Esophagus squamous epithelium (tissue), 5 donors: ENCODE data around the gene NFATC4. TPM values are rescaled to one million over a fixed set of nuclear protein-coding genes. Genes with fewer than 3 reads are reported as not detected.

Experiments
- DNase-seq: peaks from one replicate; lab custom pipeline; 2025; lab: John Stamatoyannopoulos, UW
- H3K27ac ChIP-seq, 4 donors: fragments of 200-600 bp; sonication (generic); one replicate each; pipeline ENCODE4 v1.5.1; 2016 to 2019; ENCODE audit warnings: mild to moderate bottlenecking in 1 of 4
- H3K27me3 ChIP-seq, 4 donors: fragments of 200-600 bp; sonication (generic); 1 replicate in 3 of 4; 2 replicates in 1 of 4; pipeline versions ENCODE4 v1.5.1 to v1.6.0; 2017 to 2021; ENCODE audit warnings: antibody characterized with exemption in 1 of 4
- H3K36me3 ChIP-seq, 3 donors: fragments of 200-600 bp; sonication (generic); one replicate each; pipeline ENCODE4 v1.5.1; 2016 to 2019
- H3K4me1 ChIP-seq, 3 donors: fragments of 200-600 bp; sonication (generic); one replicate each; pipeline ENCODE4 v1.5.1; 2017 to 2019
- H3K4me3 ChIP-seq, 4 donors: fragments of 200-600 bp; sonication (generic); 1 replicate in 3 of 4; 2 replicates in 1 of 4; pipeline ENCODE4 v1.5.1; 2016 to 2019; ENCODE audit warnings: mild to moderate bottlenecking in 2 of 4, moderate library complexity in 1 of 4
- H3K9me3 ChIP-seq, 3 donors: fragments of 200-600 bp; sonication (generic); one replicate each; pipeline ENCODE4 v1.5.1; 2016 to 2019
- POLR2A ChIP-seq, 4 donors: fragments of 450-650 bp; IDR thresholded peaks; one replicate each; pipeline ENCODE4 v1.6.1; 2017; ENCODE audit warnings: antibody characterized with exemption in 4 of 4, mild to moderate bottlenecking in 4 of 4, moderate library complexity in 3 of 4
- WGBS, 2 donors: methylation state at CpG; one replicate each; pipeline ENCODE4 v1.1.5; 2018; 5-methylcytosine and 5-hydroxymethylcytosine counted together
- intact Hi-C: fragments of 100-400 bp; cut with DNase I; formaldehyde crosslinking; loops from one replicate; pipeline ENCODE4 v1.15.0; 2022
- total RNA-seq, 4 donors: library from RNA; depleted of rRNA; stranded (reverse); fragments of >200 nt; gene quantifications; one replicate each; pipeline ENCODE4 v1.1.0, GENCODE V29; 2016
- TF ChIP-seq, protein P1 (sequence below), 6 experiments: fragments of 450-650 bp in 4 of 6; fragments of 200-600 bp in 2 of 6; sonication (generic) in 2 of 6; IDR thresholded peaks; one replicate each; pipeline ENCODE4 v1.5.1; 2016 to 2019; ENCODE audit warnings: antibody characterized with exemption in 6 of 6, mild to moderate bottlenecking in 4 of 6, moderate library complexity in 4 of 6
- donor health status: DM: yes; HTN: yes; CAD: no.

Gene NFATC4
- total RNA-seq, 4 donors from 2014 or later = 2.7 to 22.5 (median 9.2) TPM

DNA sequence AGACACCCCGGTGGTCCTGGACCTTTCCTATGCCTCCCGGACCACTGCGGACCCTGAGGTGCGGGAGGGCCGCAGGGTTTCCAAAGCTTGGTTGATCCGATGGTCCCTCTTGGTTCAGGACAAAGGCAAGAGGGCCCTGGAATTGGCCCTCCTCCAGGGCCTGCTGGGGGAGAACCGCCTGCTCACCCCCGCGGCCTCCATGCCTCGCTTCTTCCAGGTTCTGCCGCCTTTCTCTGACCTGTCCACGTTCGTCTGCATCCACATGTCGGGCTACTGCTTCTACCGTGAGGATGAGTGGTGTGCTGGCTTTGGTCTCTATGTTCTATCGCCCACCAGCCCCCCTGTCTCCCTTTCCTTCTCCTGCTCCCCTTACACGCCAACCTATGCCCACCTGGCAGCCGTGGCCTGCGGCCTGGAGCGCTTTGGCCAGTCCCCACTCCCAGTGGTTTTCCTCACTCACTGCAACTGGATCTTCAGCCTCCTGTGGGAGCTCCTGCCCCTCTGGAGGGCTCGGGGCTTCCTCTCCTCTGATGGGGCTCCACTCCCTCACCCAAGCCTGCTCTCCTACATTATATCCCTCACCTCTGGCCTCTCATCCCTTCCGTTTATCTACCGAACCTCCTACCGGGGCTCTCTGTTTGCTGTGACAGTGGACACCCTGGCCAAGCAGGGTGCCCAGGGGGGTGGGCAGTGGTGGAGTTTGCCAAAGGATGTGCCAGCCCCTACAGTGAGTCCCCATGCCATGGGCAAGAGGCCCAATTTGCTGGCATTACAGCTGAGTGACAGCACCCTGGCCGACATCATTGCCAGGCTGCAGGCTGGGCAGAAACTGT is 47.7 kb downstream of the NFATC4 start:
- DNase-seq = no peak
- no peaks in the 10 kb centered on the region for H3K27me3 ChIP-seq
- H3K4me3 ChIP-seq = no peak overlapping the region
- no peaks in the 10 kb centered on the region for H3K9me3 ChIP-seq
- WGBS, 2 donors = 85 to 91% methylated on average over 17 to 19 of the region's 25 CpGs
- H3K36me3 ChIP-seq = peaks cover 0 to 51% (median 14%) of the 10 kb centered on the region in 3 donors
- no peak overlapping the region for H3K27ac ChIP-seq
- TF ChIP-seq, protein P1, sequence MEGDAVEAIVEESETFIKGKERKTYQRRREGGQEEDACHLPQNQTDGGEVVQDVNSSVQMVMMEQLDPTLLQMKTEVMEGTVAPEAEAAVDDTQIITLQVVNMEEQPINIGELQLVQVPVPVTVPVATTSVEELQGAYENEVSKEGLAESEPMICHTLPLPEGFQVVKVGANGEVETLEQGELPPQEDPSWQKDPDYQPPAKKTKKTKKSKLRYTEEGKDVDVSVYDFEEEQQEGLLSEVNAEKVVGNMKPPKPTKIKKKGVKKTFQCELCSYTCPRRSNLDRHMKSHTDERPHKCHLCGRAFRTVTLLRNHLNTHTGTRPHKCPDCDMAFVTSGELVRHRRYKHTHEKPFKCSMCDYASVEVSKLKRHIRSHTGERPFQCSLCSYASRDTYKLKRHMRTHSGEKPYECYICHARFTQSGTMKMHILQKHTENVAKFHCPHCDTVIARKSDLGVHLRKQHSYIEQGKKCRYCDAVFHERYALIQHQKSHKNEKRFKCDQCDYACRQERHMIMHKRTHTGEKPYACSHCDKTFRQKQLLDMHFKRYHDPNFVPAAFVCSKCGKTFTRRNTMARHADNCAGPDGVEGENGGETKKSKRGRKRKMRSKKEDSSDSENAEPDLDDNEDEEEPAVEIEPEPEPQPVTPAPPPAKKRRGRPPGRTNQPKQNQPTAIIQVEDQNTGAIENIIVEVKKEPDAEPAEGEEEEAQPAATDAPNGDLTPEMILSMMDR (IDR thresholded peaks at IDR 0.05) = no peak
- no peak for TF ChIP-seq POLR2A (IDR thresholded peaks at IDR 0.05)
- intact Hi-C loops = no loop called here
- peaks cover 6 to 29% (median 15%) of the 10 kb centered on the region in 3 donors for H3K4me1 ChIP-seq

GRCh38 chr14:24416254-24416931 is 48.4 kb downstream of the NFATC4 start:
- intact Hi-C loops = no loop called here

GRCh38 chr14:24416932-24417619 is 49.1 kb downstream of the NFATC4 start:
- H3K9me3 ChIP-seq = no peaks in the 10 kb centered on the region
- H3K36me3 ChIP-seq = peaks cover 0 to 38% (median 14%) of the 10 kb centered on the region in 3 donors
- TF ChIP-seq, protein P1 (IDR thresholded peaks at IDR 0.05) = no peak
- TF ChIP-seq POLR2A (IDR thresholded peaks at IDR 0.05) = no peak
- H3K27ac ChIP-seq = no peak overlapping the region
- H3K4me3 ChIP-seq = no peak overlapping the region
- intact Hi-C loops = no loop called here
- H3K4me1 ChIP-seq = peaks cover 6 to 24% (median 15%) of the 10 kb centered on the region in 3 donors
- H3K27me3 ChIP-seq = no peaks in the 10 kb centered on the region
- WGBS, 2 donors = 76 to 83% methylated on average over 5 to 10 of the region's 16 CpGs
- no peak for DNase-seq

More at GRCh38 chr14:24416254-24416931, 48.4 kb downstream of the NFATC4 start:
- Histone ChIP-seq H3K4me3 (no peak overlapping the region), H3K27ac (no peak overlapping the region), H3K9me3 (no peaks in the 10 kb centered on the region), H3K27me3 (no peaks in the 10 kb centered on the region), H3K4me1 (peaks cover 6 to 29% (median 15%) of the 10 kb centered on the region in 3 donors), H3K36me3 (peaks cover 0 to 44% (median 14%) of the 10 kb centered on the region in 3 donors)
- no peak for DNase-seq
- TF ChIP-seq, protein P1 (IDR thresholded peaks at IDR 0.05) = no peak
- no peak for TF ChIP-seq POLR2A (IDR thresholded peaks at IDR 0.05)
- WGBS, 2 donors = 74 to 88% methylated on average over 7 to 13 of the region's 19 CpGs

DNA sequence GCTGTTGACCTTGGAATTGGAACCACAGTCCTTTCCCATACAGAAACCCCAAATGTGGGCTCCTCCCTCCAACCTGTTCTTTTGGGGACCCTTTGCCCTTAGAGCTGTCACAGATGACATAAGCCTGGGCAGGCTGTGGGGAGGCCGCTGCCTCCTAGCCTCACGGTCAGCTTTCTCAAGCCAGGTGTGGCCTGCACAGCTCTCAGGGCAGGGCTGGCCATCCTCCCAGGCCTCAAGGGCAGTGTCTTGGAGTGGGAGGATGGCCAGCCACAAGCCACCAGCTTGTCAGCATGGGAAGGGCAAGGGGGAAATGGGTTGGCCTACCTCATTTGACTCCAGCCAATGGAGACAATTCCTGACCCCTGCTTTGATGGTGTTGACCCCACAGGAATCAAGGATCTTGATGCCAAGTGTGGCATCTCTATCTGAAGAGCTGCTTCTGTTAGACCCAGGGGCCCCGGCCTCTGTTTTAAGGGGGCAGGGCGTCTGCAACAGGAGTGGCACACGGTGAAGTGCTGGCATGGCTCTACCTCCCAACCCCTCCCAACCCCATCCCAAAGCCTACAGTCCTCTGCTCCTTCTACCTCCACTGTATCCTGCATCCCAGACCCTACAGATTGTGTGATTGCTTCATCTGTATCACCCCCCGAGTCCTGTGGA is 50.0 kb downstream of the NFATC4 start:
- no peak for TF ChIP-seq POLR2A (IDR thresholded peaks at IDR 0.05)
- TF ChIP-seq, protein P1 (IDR thresholded peaks at IDR 0.05) = no peak

More for the DNA sequence above, 50.0 kb downstream of the NFATC4 start:
- H3K27me3 ChIP-seq = no peaks in the 10 kb centered on the region
- intact Hi-C loops = no loop called here
- H3K4me3 ChIP-seq = no peak overlapping the region
- peaks cover 0 to 30% (median 14%) of the 10 kb centered on the region in 3 donors for H3K36me3 ChIP-seq
- peak overlapping the region; percentile 25 to 57 (median 50) for H3K27ac ChIP-seq
- H3K4me1 ChIP-seq = peaks cover 6 to 24% (median 15%) of the 10 kb centered on the region in 3 donors
- 31 to 64% methylated on average over 4 of the region's 6 CpGs for whole genome bisulfite sequencing, 2 donors
- no peaks in the 10 kb centered on the region for H3K9me3 ChIP-seq
- no peak for DNase-seq
